ACC112 (cell line): Measurements from ENCODE around the gene HOXD11.

Experiments
- H2AFZ ChIP-seq: fragments of 200-600 bp; sonication (generic); one replicate; pipeline ENCODE4 v1.6.0; 2017; ENCODE audit warnings: antibody characterized with exemption, low read length; ENCODE audit not compliant: unreplicated experiment
- H3K27ac ChIP-seq: fragments of 200-600 bp; sonication (generic); 2 replicates; pipeline ENCODE4 v1.5.1; 2014; ENCODE audit warnings: low read depth, mild to moderate bottlenecking, antibody characterized with exemption, low read length, moderate library complexity
- H3K27me3 ChIP-seq: fragments of 200-600 bp; sonication (generic); 2 replicates; pipeline ENCODE4 v1.6.1; 2014; ENCODE audit warnings: mild to moderate bottlenecking, antibody characterized with exemption, low read length, moderate library complexity, mixed read lengths; ENCODE audit not compliant: insufficient read depth
- H3K36me3 ChIP-seq: fragments of 200-600 bp; sonication (generic); 2 replicates; pipeline ENCODE4 v1.6.1; 2016; ENCODE audit warnings: mild to moderate bottlenecking, antibody characterized with exemption, low read length, moderate library complexity, mixed read lengths; ENCODE audit not compliant: insufficient read depth
- H3K4me1 ChIP-seq: fragments of 200-600 bp; sonication (generic); one replicate; pipeline ENCODE4 v1.6.1; 2016; ENCODE audit warnings: low read length, mixed read lengths; ENCODE audit not compliant: insufficient read depth, unreplicated experiment, control insufficient read depth
- H3K4me3 ChIP-seq: fragments of 200-600 bp; sonication (generic); 2 replicates; pipeline ENCODE4 v1.5.1; 2014; ENCODE audit warnings: mild to moderate bottlenecking, low read depth, low read length
- H3K79me2 ChIP-seq: fragments of 200-600 bp; sonication (generic); one replicate; pipeline ENCODE4 v1.6.0; 2016; ENCODE audit warnings: low read length; ENCODE audit not compliant: control insufficient read depth, unreplicated experiment, insufficient read depth

Gene HOXD11

GRCh38 chr2:176147800-176148496 is 40.9 kb downstream of the HOXD11 start:
- Histone ChIP-seq H3K79me2 (peaks cover 4% of the 10 kb centered on the region), H3K36me3 (0 out of 2 replicates have a peak, but pooled peaks cover 3% of the 10 kb centered on the region), H3K4me1 (no peaks in the 10 kb centered on the region), H3K27ac (no peak overlapping the region), H3K4me3 (no peak overlapping the region), H3K27me3 (no peaks in the 10 kb centered on the region), H2AFZ (no peak overlapping the region)

- 0 out of 2 replicates have a peak, but pooled peaks cover 3% of the 10 kb centered on the region for H3K36me3 ChIP-seq
- H3K27ac ChIP-seq = no peak overlapping the region
- no peaks in the 10 kb centered on the region for H3K4me1 ChIP-seq
- no peaks in the 10 kb centered on the region for H3K27me3 ChIP-seq
- H3K79me2 ChIP-seq = peaks cover 4% of the 10 kb centered on the region
- no peak overlapping the region for H3K4me3 ChIP-seq
- no peak overlapping the region for H2AFZ ChIP-seq
Observed at GRCh38 chr2:176148751-176149421, 41.8 kb downstream of the HOXD11 start.

GRCh38 chr2:176149481-176149938 is 42.4 kb downstream of the HOXD11 start:
- Histone ChIP-seq H3K27ac (no peak overlapping the region), H3K36me3 (0 out of 2 replicates have a peak, but pooled peaks cover 3% of the 10 kb centered on the region), H3K4me1 (no peaks in the 10 kb centered on the region), H3K27me3 (no peaks in the 10 kb centered on the region), H3K79me2 (peaks cover 4% of the 10 kb centered on the region), H3K4me3 (no peak overlapping the region), H2AFZ (no peak overlapping the region)

GRCh38 chr2:176149939-176150583 is 43.0 kb downstream of the HOXD11 start:
- H3K4me3 ChIP-seq = no peak overlapping the region
- 0 out of 2 replicates have a peak, but pooled peaks cover 3% of the 10 kb centered on the region for H3K36me3 ChIP-seq
- peaks cover 3% of the 10 kb centered on the region for H3K79me2 ChIP-seq
- H3K27me3 ChIP-seq = no peaks in the 10 kb centered on the region
- no peak overlapping the region for H3K27ac ChIP-seq
- no peak overlapping the region for H2AFZ ChIP-seq
- H3K4me1 ChIP-seq = no peaks in the 10 kb centered on the region

GRCh38 chr2:176150584-176151441 is 43.7 kb downstream of the HOXD11 start:
- Histone ChIP-seq H3K36me3 (0 out of 2 replicates have a peak, but pooled peaks cover 3% of the 10 kb centered on the region), H3K4me3 (no peak overlapping the region), H3K79me2 (no peaks in the 10 kb centered on the region), H3K27me3 (no peaks in the 10 kb centered on the region), H3K27ac (no peak overlapping the region), H3K4me1 (no peaks in the 10 kb centered on the region), H2AFZ (no peak overlapping the region)

- Histone ChIP-seq H2AFZ (no peak within 1 kb of the TSS), H3K4me3 (no peak within 1 kb of the TSS), H3K36me3 (0 out of 2 replicates have a peak, but pooled peaks cover 3% of the 10 kb centered on the region), H3K27me3 (no peaks in the 10 kb centered on the region), H3K79me2 (no peaks in the 10 kb centered on the region), H3K27ac (no peak within 1 kb of the TSS), H3K4me1 (no peaks in the 10 kb centered on the region)
Observed at GRCh38 chr2:176151442-176152287, 44.6 kb downstream of the HOXD11 start, which contains the start of gene HOXD4. Gene HOXD4, plus strand, starts transcription at chr2:176151550. Its CDS starts 84 bp downstream, at chr2:176151634.

- H3K4me3 ChIP-seq = no peak overlapping the region
Observed at GRCh38 chr2:176152350-176153181, 45.5 kb downstream of the HOXD11 start.

GRCh38 chr2:176154576-176155252 is 47.6 kb downstream of the HOXD11 start:
- H2AFZ ChIP-seq = no peak overlapping the region
- no peaks in the 10 kb centered on the region for H3K27me3 ChIP-seq
- H3K4me1 ChIP-seq = no peaks in the 10 kb centered on the region
- no peak overlapping the region for H3K27ac ChIP-seq
- 0 out of 2 replicates have a peak, but pooled peaks cover 1% of the 10 kb centered on the region for H3K36me3 ChIP-seq
- no peaks in the 10 kb centered on the region for H3K79me2 ChIP-seq
- no peak overlapping the region for H3K4me3 ChIP-seq

More at GRCh38 chr2:176152350-176153181, 45.5 kb downstream of the HOXD11 start:
- Histone ChIP-seq H2AFZ (no peak overlapping the region), H3K36me3 (0 out of 2 replicates have a peak, but pooled peaks cover 3% of the 10 kb centered on the region), H3K27ac (no peak overlapping the region), H3K4me1 (no peaks in the 10 kb centered on the region), H3K27me3 (no peaks in the 10 kb centered on the region), H3K79me2 (no peaks in the 10 kb centered on the region)
